Activated naive CD8-positive, alpha-beta T cell treated with anti-CD3 and anti-CD28 coated beads, Interleukin-2, amount 50 U/mL, for 24 hours (primary cell): ENCODE data around the gene MAMDC2.
"Not testable (repeated sequence)": the region's sequence is repeated elsewhere in the genome, so short reads cannot be mapped to it uniquely, and the experiment has no call there.

Experiments
- ATAC-seq: fragments of 150-1000 bp; cut with Tn5 transposase; one replicate; pipeline ENCODE4 v1.10.0; 2021
- DNase-seq: peaks from one replicate; pipeline ENCODE4 v3.0.0; 2021
- H3K27ac Mint-ChIP-seq: one replicate; pipeline ENCODE4 v1.8.0; 2021; ENCODE audit warnings: mild to moderate bottlenecking, mixed read lengths
- H3K27me3 Mint-ChIP-seq: one replicate; pipeline ENCODE4 v1.8.0; 2021; ENCODE audit warnings: mixed read lengths
- H3K36me3 Mint-ChIP-seq: one replicate; pipeline ENCODE4 v1.8.0; 2021; ENCODE audit warnings: low read depth, mixed read lengths
- H3K4me1 Mint-ChIP-seq: one replicate; pipeline ENCODE4 v1.8.0; 2021; ENCODE audit warnings: mixed read lengths
- H3K4me3 Mint-ChIP-seq: one replicate; pipeline ENCODE4 v1.8.0; 2021; ENCODE audit warnings: mild to moderate bottlenecking, moderate library complexity, mixed read lengths
- H3K9me3 Mint-ChIP-seq: one replicate; pipeline ENCODE4 v1.8.0; 2021; ENCODE audit warnings: mixed read lengths

MAMDC2 gene

GRCh38 chr9:70177121-70177520, 133.5 kb downstream of the MAMDC2 start:
- no peak for ATAC-seq
- Mint-ChIP-seq H3K36me3 (no peaks in the 10 kb centered on the region), H3K27ac (no peak overlapping the region), H3K27me3 (no peaks in the 10 kb centered on the region), H3K9me3 (peaks cover 14% of the 10 kb centered on the region), H3K4me1 (no peaks in the 10 kb centered on the region), H3K4me3 (no peak overlapping the region)
- DNase-seq = no peak

- Mint-ChIP-seq H3K4me1 (no peaks in the 10 kb centered on the region), H3K36me3 (no peaks in the 10 kb centered on the region), H3K27ac (no peak overlapping the region), H3K4me3 (no peak overlapping the region), H3K9me3 (peaks cover 26% of the 10 kb centered on the region), H3K27me3 (peaks cover 10% of the 10 kb centered on the region)
- ATAC-seq = no peak
- no peak for DNase-seq
Measured at GRCh38 chr9:70192707-70193106, 149.1 kb downstream of the MAMDC2 start.

- Mint-ChIP-seq H3K4me1 (no peaks in the 10 kb centered on the region), H3K27ac (no peak overlapping the region), H3K4me3 (no peak overlapping the region), H3K9me3 (peaks cover 10% of the 10 kb centered on the region), H3K27me3 (peaks cover 7% of the 10 kb centered on the region), H3K36me3 (no peaks in the 10 kb centered on the region)
- no peak for ATAC-seq
- DNase-seq = no peak
Measured at GRCh38 chr9:70195456-70195855, 151.8 kb downstream of the MAMDC2 start.

- H3K4me1 Mint-ChIP-seq = no peaks in the 10 kb centered on the region
- H3K9me3 Mint-ChIP-seq = peaks cover 7% of the 10 kb centered on the region
- no peak overlapping the region for H3K27ac Mint-ChIP-seq
- ATAC-seq = no peak
- peaks cover 3% of the 10 kb centered on the region for H3K27me3 Mint-ChIP-seq
- H3K4me3 Mint-ChIP-seq = no peak overlapping the region
- H3K36me3 Mint-ChIP-seq = no peaks in the 10 kb centered on the region
- DNase-seq = no peak
Measured at GRCh38 chr9:70197216-70198044, 153.8 kb downstream of the MAMDC2 start.

- not testable (repeated sequence) for DNase-seq, ATAC-seq, H3K27ac Mint-ChIP-seq, H3K4me3 Mint-ChIP-seq, H3K4me1 Mint-ChIP-seq, H3K36me3 Mint-ChIP-seq, H3K27me3 Mint-ChIP-seq
- H3K9me3 Mint-ChIP-seq = peaks cover 21% of the 10 kb centered on the region
Measured at GRCh38 chr9:70204743-70205142, 161.1 kb downstream of the MAMDC2 start.

GRCh38 chr9:70205366-70206020, 161.8 kb downstream of the MAMDC2 start:
- Mint-ChIP-seq H3K9me3 (peaks cover 23% of the 10 kb centered on the region), H3K27ac (no peak overlapping the region), H3K27me3 (no peaks in the 10 kb centered on the region), H3K36me3 (peaks cover 3% of the 10 kb centered on the region), H3K4me1 (no peaks in the 10 kb centered on the region), H3K4me3 (no peak overlapping the region)
- no peak for ATAC-seq
- DNase-seq = no peak

- no peak for ATAC-seq
- peaks cover 25% of the 10 kb centered on the region for H3K36me3 Mint-ChIP-seq
- H3K4me1 Mint-ChIP-seq = no peaks in the 10 kb centered on the region
- H3K27me3 Mint-ChIP-seq = no peaks in the 10 kb centered on the region
- peaks cover 15% of the 10 kb centered on the region for H3K9me3 Mint-ChIP-seq
- DNase-seq = no peak
- no peak overlapping the region for H3K27ac Mint-ChIP-seq
- H3K4me3 Mint-ChIP-seq = no peak overlapping the region
Measured at GRCh38 chr9:70217029-70217428, 173.4 kb downstream of the MAMDC2 start.

- DNase-seq = no peak
- no peaks in the 10 kb centered on the region for H3K27me3 Mint-ChIP-seq
- ATAC-seq = no peak
- peaks cover 17% of the 10 kb centered on the region for H3K36me3 Mint-ChIP-seq
- H3K27ac Mint-ChIP-seq = no peak overlapping the region
- H3K9me3 Mint-ChIP-seq = peaks cover 10% of the 10 kb centered on the region
- no peak overlapping the region for H3K4me3 Mint-ChIP-seq
- H3K4me1 Mint-ChIP-seq = no peaks in the 10 kb centered on the region
Measured at GRCh38 chr9:70218767-70219166, 175.1 kb downstream of the MAMDC2 start.

GRCh38 chr9:70220216-70220615, 176.6 kb downstream of the MAMDC2 start:
- DNase-seq (no peak), ATAC-seq (no peak)
- H3K36me3 Mint-ChIP-seq = peaks cover 5% of the 10 kb centered on the region
- H3K27me3 Mint-ChIP-seq = no peaks in the 10 kb centered on the region
- no peak overlapping the region for H3K4me3 Mint-ChIP-seq
- peaks cover 3% of the 10 kb centered on the region for H3K9me3 Mint-ChIP-seq
- no peak overlapping the region for H3K27ac Mint-ChIP-seq
- H3K4me1 Mint-ChIP-seq = no peaks in the 10 kb centered on the region

- Mint-ChIP-seq H3K36me3 (peaks cover 2% of the 10 kb centered on the region), H3K4me1 (no peaks in the 10 kb centered on the region), H3K27me3 (no peaks in the 10 kb centered on the region), H3K4me3 (no peak overlapping the region), H3K27ac (no peak overlapping the region), H3K9me3 (no peaks in the 10 kb centered on the region)
- DNase-seq (no peak), ATAC-seq (no peak)
Measured at GRCh38 chr9:70222354-70222753, 178.7 kb downstream of the MAMDC2 start.

GRCh38 chr9:70228118-70228517, 184.5 kb downstream of the MAMDC2 start:
- Mint-ChIP-seq H3K36me3 (no peaks in the 10 kb centered on the region), H3K9me3 (no peaks in the 10 kb centered on the region), H3K4me1 (no peaks in the 10 kb centered on the region), H3K27me3 (no peaks in the 10 kb centered on the region), H3K4me3 (no peak overlapping the region), H3K27ac (no peak overlapping the region)
- ATAC-seq = no peak
- DNase-seq = no peak

- H3K4me3 Mint-ChIP-seq = no peak overlapping the region
- DNase-seq (no peak), ATAC-seq (no peak)
- H3K27ac Mint-ChIP-seq = no peak overlapping the region
- H3K9me3 Mint-ChIP-seq = peaks cover under 1% of the 10 kb centered on the region
- H3K36me3 Mint-ChIP-seq = no peaks in the 10 kb centered on the region
- H3K4me1 Mint-ChIP-seq = no peaks in the 10 kb centered on the region
- H3K27me3 Mint-ChIP-seq = no peaks in the 10 kb centered on the region
Measured at GRCh38 chr9:70228611-70229010, 185.0 kb downstream of the MAMDC2 start.

- no peak overlapping the region for H3K4me3 Mint-ChIP-seq
- no peaks in the 10 kb centered on the region for H3K27me3 Mint-ChIP-seq
- DNase-seq (no peak), ATAC-seq (no peak)
- no peaks in the 10 kb centered on the region for H3K4me1 Mint-ChIP-seq
- no peaks in the 10 kb centered on the region for H3K36me3 Mint-ChIP-seq
- no peak overlapping the region for H3K27ac Mint-ChIP-seq
- H3K9me3 Mint-ChIP-seq = peaks cover 4% of the 10 kb centered on the region
Measured at GRCh38 chr9:70229026-70229425, 185.4 kb downstream of the MAMDC2 start.

- DNase-seq = no peak
Measured at GRCh38 chr9:70229579-70229978, 185.9 kb downstream of the MAMDC2 start.

GRCh38 chr9:70232476-70232875, 188.8 kb downstream of the MAMDC2 start:
- H3K27ac Mint-ChIP-seq = no peak overlapping the region
- no peak overlapping the region for H3K4me3 Mint-ChIP-seq
- no peak for DNase-seq
- H3K36me3 Mint-ChIP-seq = peaks cover 6% of the 10 kb centered on the region
- H3K4me1 Mint-ChIP-seq = no peaks in the 10 kb centered on the region
- ATAC-seq = no peak
- H3K27me3 Mint-ChIP-seq = no peaks in the 10 kb centered on the region
- H3K9me3 Mint-ChIP-seq = peaks cover 18% of the 10 kb centered on the region

More at GRCh38 chr9:70229579-70229978, 185.9 kb downstream of the MAMDC2 start:
- Mint-ChIP-seq H3K9me3 (peaks cover 4% of the 10 kb centered on the region), H3K36me3 (no peaks in the 10 kb centered on the region), H3K4me3 (no peak overlapping the region), H3K27ac (no peak overlapping the region), H3K27me3 (no peaks in the 10 kb centered on the region), H3K4me1 (no peaks in the 10 kb centered on the region)
- ATAC-seq = no peak
